Tibial artery (tissue), 4 donors: ENCODE data around the gene CDKN2A.

ENCODE experiments used
- DNase-seq, 2 donors: peaks; one replicate each; pipeline ENCODE4 v3.0.0-alpha.2; 2019
- H3K27ac ChIP-seq, 2 donors: fragments of 200-600 bp; sonication (generic) in 1 of 2; 1 replicate in 1 of 2; 2 replicates in 1 of 2; pipeline ENCODE4 v1.5.1; 2018 to 2019; ENCODE audit warnings: mild to moderate bottlenecking in 1 of 2
- H3K27me3 ChIP-seq, 2 donors: fragments of 200-600 bp; sonication (generic) in 1 of 2; one replicate each; pipeline versions ENCODE4 v1.5.1 to v1.6.0; 2016 to 2019
- H3K36me3 ChIP-seq, 3 donors: fragments of 200-600 bp; sonication (generic) in 2 of 3; one replicate each; pipeline ENCODE4 v1.5.1; 2016 to 2019; ENCODE audit warnings: mild to moderate bottlenecking in 2 of 3
- H3K4me1 ChIP-seq, 4 donors: fragments of 200-600 bp; sonication (generic) in 2 of 4; 1 replicate in 3 of 4; 2 replicates in 1 of 4; pipeline ENCODE4 v1.5.1; 2016 to 2019
- H3K4me3 ChIP-seq, 2 donors: fragments of 200-600 bp; sonication (generic) in 1 of 2; 1 replicate in 1 of 2; 2 replicates in 1 of 2; pipeline ENCODE4 v1.5.1; 2018 to 2019; ENCODE audit warnings: mild to moderate bottlenecking in 2 of 2
- H3K9me3 ChIP-seq, 3 donors: fragments of 200-600 bp; sonication (generic) in 1 of 3; one replicate each; pipeline ENCODE4 v1.5.1; 2016 to 2019
- CTCF ChIP-seq, 2 experiments: fragments of 200-600 bp in 1 of 2; fragments of 450-650 bp in 1 of 2; IDR thresholded peaks; one replicate each; pipeline ENCODE4 v1.5.1; 2017 to 2019; ENCODE audit warnings: antibody characterized with exemption in 2 of 2, mild to moderate bottlenecking in 1 of 2, moderate library complexity in 1 of 2
- intact Hi-C: fragments of 100-400 bp; cut with DNase I; formaldehyde crosslinking; loops from one replicate; pipeline ENCODE4 v1.15.0; 2023; ENCODE audit warnings: low total_unique reads

CDKN2A gene

GRCh38 chr9:22005702-22006606 is 11.8 kb upstream of the CDKN2A start:
- TF ChIP-seq CTCF (IDR thresholded peaks at IDR 0.05): no peak
- DNase-seq: peak in 1 of 2 donors; percentile 47
- peaks cover 0 to 3% (median 0%) of the 10 kb centered on the region in 3 donors for H3K36me3 ChIP-seq
- intact Hi-C loops: loop anchor here (5.0 to 10.0 kb wide), 2 partner anchors 194 to 671 kb away; partner anchors contain the start of gene KLHL9
- H3K9me3 ChIP-seq: no peaks in the 10 kb centered on the region
- peaks cover 0 to 14% (median 3%) of the 10 kb centered on the region in 4 donors for H3K4me1 ChIP-seq
- H3K4me3 ChIP-seq: no peak overlapping the region
- no peak overlapping the region for H3K27ac ChIP-seq
- peaks cover 0 to 3% of the 10 kb centered on the region in 2 donors for H3K27me3 ChIP-seq

GRCh38 chr9:22005021-22005701 is 11.0 kb upstream of the CDKN2A start:
- no peak overlapping the region for H3K4me3 ChIP-seq
- peaks cover 0 to 3% (median 0%) of the 10 kb centered on the region in 3 donors for H3K36me3 ChIP-seq
- DNase-seq: no peak
- no peak for TF ChIP-seq CTCF (IDR thresholded peaks at IDR 0.05)
- H3K27me3 ChIP-seq: peaks cover 0 to 3% of the 10 kb centered on the region in 2 donors
- no peak overlapping the region for H3K27ac ChIP-seq
- H3K9me3 ChIP-seq: no peaks in the 10 kb centered on the region
- H3K4me1 ChIP-seq: peaks cover 0 to 14% (median 3%) of the 10 kb centered on the region in 4 donors
- intact Hi-C loops: loop anchor here (5.0 to 10.0 kb wide), 2 partner anchors 193 to 670 kb away; partner anchors contain the start of gene KLHL9

GRCh38 chr9:22002038-22002437 is 7.8 kb upstream of the CDKN2A start:
- Histone ChIP-seq H3K36me3 (peaks cover 0 to 3% (median 0%) of the 10 kb centered on the region in 3 donors), H3K27me3 (peaks cover 0 to 3% of the 10 kb centered on the region in 2 donors), H3K4me1 (peaks cover 0 to 5% (median 0%) of the 10 kb centered on the region in 4 donors), H3K4me3 (no peak overlapping the region), H3K9me3 (no peaks in the 10 kb centered on the region), H3K27ac (no peak overlapping the region)
- no peak for DNase-seq
- intact Hi-C loops: loop anchor here (10.0 kb wide), 1 partner anchor 667 kb away; the partner anchor contains the start of gene KLHL9
- TF ChIP-seq CTCF (IDR thresholded peaks at IDR 0.05): no peak

- H3K27me3 ChIP-seq: no peaks in the 10 kb centered on the region
- H3K4me1 ChIP-seq: peaks cover 0 to 14% (median 8%) of the 10 kb centered on the region in 4 donors
- no peak overlapping the region for H3K4me3 ChIP-seq
- H3K9me3 ChIP-seq: no peaks in the 10 kb centered on the region
- H3K36me3 ChIP-seq: no peaks in the 10 kb centered on the region
- intact Hi-C loops: no loop called here
- H3K27ac ChIP-seq: no peak overlapping the region
- no peak for DNase-seq
- TF ChIP-seq CTCF (IDR thresholded peaks at IDR 0.05): no peak
These were observed 3.8 kb upstream of the CDKN2A start for GRCh38 chr9:21998026-21998425.

- no peaks in the 10 kb centered on the region for H3K36me3 ChIP-seq
- H3K27ac ChIP-seq: no peak overlapping the region
- no peak for DNase-seq
- no peak for TF ChIP-seq CTCF (IDR thresholded peaks at IDR 0.05)
- peaks cover 0 to 14% (median 8%) of the 10 kb centered on the region in 4 donors for H3K4me1 ChIP-seq
- intact Hi-C loops: no loop called here
- no peak overlapping the region for H3K4me3 ChIP-seq
- no peaks in the 10 kb centered on the region for H3K9me3 ChIP-seq
- H3K27me3 ChIP-seq: no peaks in the 10 kb centered on the region
These were observed 3.3 kb upstream of the CDKN2A start for GRCh38 chr9:21997480-21997879.
